RPMI7951 (cell line): ENCODE results near the gene TMTC1. TPM values are rescaled to one million over a fixed set of nuclear protein-coding genes. Genes with fewer than 3 reads are reported as not detected.

Experiments used
- DNase-seq: peaks from one replicate; pipeline ENCODE4 v3.0.0-alpha.2; 2012; ENCODE audit warnings: low read depth
- total RNA-seq: library from RNA; depleted of rRNA; stranded (reverse); fragments of >200 nt; shearing (Covaris generic); gene quantifications from 2 replicates; pipeline ENCODE4 v1.2.3, GENCODE V29; 2014

The TMTC1 gene
- total RNA-seq, 1 experiment from 2014 or later: 0.84 TPM

- no peak for DNase-seq
These were observed 246.4 kb downstream of the TMTC1 start for GRCh38 chr12:29537298-29537697.

- no peak for DNase-seq
These were observed 248.8 kb downstream of the TMTC1 start for GRCh38 chr12:29534935-29535334.

GRCh38 chr12:29533815-29534489, 249.8 kb downstream of the TMTC1 start:
- no peak for DNase-seq

- no peak for DNase-seq
These were observed 252.3 kb downstream of the TMTC1 start for GRCh38 chr12:29531471-29531870.

- no peak for DNase-seq
These were observed 253.3 kb downstream of the TMTC1 start for GRCh38 chr12:29530436-29530835.

- DNase-seq: no peak
These were observed 255.6 kb downstream of the TMTC1 start for GRCh38 chr12:29528161-29528560.

GRCh38 chr12:29521951-29522350, 261.8 kb downstream of the TMTC1 start:
- no peak for DNase-seq

GRCh38 chr12:29519585-29520182, 264.1 kb downstream of the TMTC1 start:
- peak; percentile 36 for DNase-seq

GRCh38 chr12:29518407-29518806, 265.3 kb downstream of the TMTC1 start:
- no peak for DNase-seq

GRCh38 chr12:29517264-29517663, 266.5 kb downstream of the TMTC1 start:
- DNase-seq: no peak

- DNase-seq: peak; percentile 10
These were observed 267.3 kb downstream of the TMTC1 start for GRCh38 chr12:29516431-29516875.

- DNase-seq: no peak
These were observed 273.1 kb downstream of the TMTC1 start for GRCh38 chr12:29510591-29511185.

GRCh38 chr12:29509503-29509902, 274.2 kb downstream of the TMTC1 start:
- DNase-seq: no peak

- DNase-seq: no peak
These were observed 274.8 kb downstream of the TMTC1 start for GRCh38 chr12:29508949-29509348.

- DNase-seq: no peak
These were observed 278.6 kb downstream of the TMTC1 start for GRCh38 chr12:29505122-29505521.

- DNase-seq: no peak
These were observed 280.5 kb downstream of the TMTC1 start for GRCh38 chr12:29503283-29503682.

GRCh38 chr12:29499235-29499634, 284.5 kb downstream of the TMTC1 start:
- no peak for DNase-seq

GRCh38 chr12:29497588-29497987, 286.2 kb downstream of the TMTC1 start, which contains the start of gene OVCH1:
Gene OVCH1, minus strand, starts transcription at chr12:29497686. Its CDS starts 0 bp downstream, at chr12:29497686.
- no peak for DNase-seq

GRCh38 chr12:29492891-29493290, 290.9 kb downstream of the TMTC1 start:
- no peak for DNase-seq

- DNase-seq: no peak
These were observed 296.8 kb downstream of the TMTC1 start for GRCh38 chr12:29486972-29487371.

- DNase-seq: no peak
These were observed 320.5 kb downstream of the TMTC1 start for GRCh38 chr12:29463198-29463597.

GRCh38 chr12:29460082-29460481, 323.7 kb downstream of the TMTC1 start:
- no peak for DNase-seq

GRCh38 chr12:29455087-29455486, 328.7 kb downstream of the TMTC1 start:
- DNase-seq: peak; percentile 36
